ENCODE results near the gene CRABP2.

- no peak for TF ChIP-seq CTCF (IDR thresholded peaks at IDR 0.05; ENCODE audit: low read depth, low read length, poor library complexity, severe bottlenecking)
- no peak for TF ChIP-seq EZH2phosphoT487 (IDR thresholded peaks at IDR 0.05; ENCODE audit: borderline replicate concordance, low read length)
Measured at GRCh38 chr1:156711011-156711817, 5.8 kb upstream of the CRABP2 start.

Data from DOHH2 (cell line).